Measurements from ENCODE around the gene SRGN. TPM values are rescaled to one million over a fixed set of nuclear protein-coding genes. Genes with fewer than 3 reads are reported as not detected.

The SRGN gene
- polyA plus RNA-seq, 10 donors = 15.1 to 45.0 (median 25.8) TPM

DNA sequence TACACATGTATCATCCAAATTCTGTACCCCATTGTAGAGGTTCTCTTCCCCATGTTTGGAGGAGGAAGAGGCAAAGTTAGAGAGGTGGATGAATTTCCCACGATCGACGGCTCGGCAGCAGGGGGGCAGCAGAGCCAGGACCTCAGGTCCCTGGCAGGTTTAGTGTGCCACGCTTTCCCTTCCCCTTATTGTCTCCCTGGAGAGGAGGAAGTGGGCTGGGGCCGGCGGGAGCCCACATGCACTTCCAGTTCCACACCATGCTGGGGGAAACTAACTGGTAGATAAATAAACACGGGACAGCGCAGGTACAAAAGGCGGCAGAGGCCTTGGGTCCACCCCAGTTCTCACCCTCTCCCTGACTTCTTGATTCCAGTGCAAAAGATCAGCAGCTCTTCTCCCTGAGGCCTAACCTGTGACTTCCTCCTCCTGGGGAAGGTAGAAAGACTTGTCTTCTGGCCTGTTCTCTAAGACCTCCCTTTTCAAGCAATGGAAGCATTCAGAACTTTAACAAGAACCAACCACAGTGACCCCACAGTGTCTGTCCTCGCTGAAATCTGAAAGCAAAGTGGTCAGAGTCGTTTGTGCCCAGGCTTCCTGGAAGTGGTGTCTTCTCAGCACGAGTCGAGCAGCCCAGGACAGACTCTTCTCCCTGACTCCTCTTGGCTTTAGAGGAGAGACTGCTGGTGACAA is 30.5 kb upstream of the SRGN start:
- peak in 1 of 3 donors; percentile 42 for DNase-seq

- DNase-seq = peak in 1 of 3 donors; percentile 21
Measured at GRCh38 chr10:69057951-69058297, 30.0 kb upstream of the SRGN start.

GRCh38 chr10:69060127-69060798 is 27.6 kb upstream of the SRGN start:
- DNase-seq = no peak

DNA sequence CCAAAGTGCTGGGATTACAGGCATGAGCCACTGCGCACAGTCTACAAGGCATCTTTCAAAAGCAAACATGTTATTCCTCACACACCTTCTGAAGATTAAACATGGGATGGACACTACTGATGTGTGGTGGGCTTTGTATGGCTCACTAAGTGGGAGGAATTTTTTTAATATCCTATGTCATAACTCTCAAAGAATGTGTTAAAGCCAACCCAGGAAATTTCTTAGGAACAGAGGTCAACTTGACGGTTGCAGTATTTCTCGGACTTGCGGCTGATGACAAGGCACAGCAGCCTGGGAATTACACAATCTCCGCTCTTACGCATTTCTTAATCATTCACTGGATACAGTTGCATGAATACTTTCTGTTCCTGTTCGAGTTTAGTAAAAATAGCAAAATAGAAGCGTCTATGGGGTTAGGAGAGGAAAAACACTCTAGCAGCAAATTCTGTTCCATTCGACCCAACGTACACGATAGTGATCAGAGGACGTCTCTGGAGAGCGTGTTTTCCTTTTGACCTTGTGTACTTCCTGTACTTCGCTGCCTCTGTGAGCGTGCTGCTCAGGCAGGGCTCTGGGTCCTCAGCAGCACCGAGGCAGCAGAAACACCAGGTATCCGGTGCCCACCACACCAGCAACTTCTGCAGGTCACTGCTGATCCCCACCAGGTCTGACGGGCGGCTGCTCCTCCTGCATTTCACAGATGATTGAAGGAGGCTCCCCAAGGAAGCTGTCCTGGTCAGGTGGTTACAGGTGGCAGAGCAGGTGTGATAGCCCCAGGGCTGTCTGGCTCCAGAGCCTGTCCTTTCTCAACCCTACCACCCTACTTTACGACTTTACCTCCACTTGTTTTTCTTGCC is 26.4 kb upstream of the SRGN start:
- peak; percentile 59 to 90 (median 82) for DNase-seq

DNA sequence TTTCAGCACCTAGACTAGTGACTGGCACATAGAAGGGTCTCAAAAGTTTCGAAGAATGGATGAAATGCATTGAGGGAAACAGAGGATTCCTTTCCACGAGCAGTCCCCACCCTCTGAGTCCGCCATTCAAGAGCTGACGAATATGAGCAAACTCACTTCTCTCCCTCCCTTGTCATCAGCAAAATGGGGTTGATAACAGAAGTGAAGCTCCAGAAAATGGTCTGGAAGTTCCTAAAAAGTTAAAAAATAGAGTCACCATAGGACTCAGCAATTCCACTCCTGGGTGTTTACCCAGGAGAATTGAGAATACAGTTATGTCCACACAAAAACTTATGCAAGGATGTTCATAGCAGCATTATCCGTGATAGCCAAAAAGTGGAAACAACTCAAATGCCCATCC is 25.0 kb upstream of the SRGN start:
- DNase-seq = no peak

- no peak for DNase-seq
Measured at GRCh38 chr10:69064762-69065328, 23.1 kb upstream of the SRGN start.

GRCh38 chr10:69065406-69066361 is 22.2 kb upstream of the SRGN start:
- DNase-seq = no peak

- DNase-seq = no peak
Measured at GRCh38 chr10:69067189-69067588, 20.7 kb upstream of the SRGN start.

GRCh38 chr10:69068549-69068948 is 19.4 kb upstream of the SRGN start:
- no peak for DNase-seq

DNA sequence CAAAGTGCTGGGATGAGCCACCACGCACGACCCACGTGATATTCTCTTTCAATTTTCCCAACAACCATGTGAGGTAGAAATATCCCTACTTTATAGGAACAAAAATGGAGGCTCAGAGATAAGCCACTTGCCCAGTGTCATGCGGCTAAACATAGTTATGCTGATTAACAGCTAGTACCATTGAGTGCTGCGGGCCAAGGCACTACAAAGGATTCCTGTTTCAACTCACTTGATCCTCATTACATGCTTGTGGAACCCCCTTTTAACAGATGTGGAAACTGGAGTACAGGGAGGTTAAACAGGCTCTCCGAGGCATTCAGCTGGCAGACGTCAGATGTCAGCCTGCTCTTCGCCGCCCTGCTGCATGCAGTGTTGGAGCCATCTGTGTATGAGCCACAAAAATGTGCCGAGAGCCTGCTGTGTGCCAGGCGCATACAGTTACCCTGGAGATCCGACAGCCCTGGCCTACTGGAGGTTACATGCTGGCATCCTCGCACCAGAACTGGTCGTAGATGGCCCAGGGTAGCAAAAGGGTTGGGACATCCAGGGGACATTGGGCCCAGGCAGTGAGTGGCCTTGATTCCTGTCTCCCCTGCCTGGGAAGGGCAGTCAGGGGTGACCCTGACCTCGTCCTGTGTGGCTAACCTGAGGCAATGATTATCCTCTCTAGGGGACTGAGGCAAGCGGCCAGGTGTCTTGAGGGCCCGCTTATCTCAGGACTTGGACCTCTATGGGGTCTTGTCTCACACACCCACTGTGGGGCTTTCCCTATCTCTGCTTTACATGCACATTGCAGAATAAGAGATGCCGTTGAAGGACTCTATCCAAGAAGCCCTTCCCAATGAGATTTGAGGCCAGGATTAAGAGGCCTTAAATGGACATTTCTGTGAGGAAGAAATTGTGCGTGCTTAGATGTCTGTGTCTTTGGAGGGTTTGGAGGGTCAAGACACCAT is 18.5 kb upstream of the SRGN start:
- no peak for DNase-seq

GRCh38 chr10:69070951-69071350 is 17.0 kb upstream of the SRGN start:
- no peak for DNase-seq

DNA sequence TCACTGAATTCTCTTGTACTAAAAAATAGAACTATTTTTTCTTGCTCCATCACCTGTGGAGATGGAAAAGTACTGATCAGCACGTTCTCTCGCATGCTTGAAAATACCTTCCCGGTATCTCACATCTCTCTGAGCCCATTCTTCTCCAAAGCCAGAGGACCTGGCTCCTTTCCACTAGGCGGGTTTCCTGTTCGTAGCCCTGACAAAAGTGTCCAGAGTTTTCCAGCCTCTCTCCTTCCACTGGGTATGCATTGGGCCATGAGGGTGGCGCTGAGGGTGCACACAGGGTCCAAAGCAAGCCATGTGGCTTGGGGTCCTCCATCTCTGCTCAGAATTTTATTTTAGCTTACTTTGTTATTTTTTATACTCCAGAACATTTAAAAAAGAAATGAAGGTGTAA is 16.3 kb upstream of the SRGN start:
- no peak for DNase-seq

DNA sequence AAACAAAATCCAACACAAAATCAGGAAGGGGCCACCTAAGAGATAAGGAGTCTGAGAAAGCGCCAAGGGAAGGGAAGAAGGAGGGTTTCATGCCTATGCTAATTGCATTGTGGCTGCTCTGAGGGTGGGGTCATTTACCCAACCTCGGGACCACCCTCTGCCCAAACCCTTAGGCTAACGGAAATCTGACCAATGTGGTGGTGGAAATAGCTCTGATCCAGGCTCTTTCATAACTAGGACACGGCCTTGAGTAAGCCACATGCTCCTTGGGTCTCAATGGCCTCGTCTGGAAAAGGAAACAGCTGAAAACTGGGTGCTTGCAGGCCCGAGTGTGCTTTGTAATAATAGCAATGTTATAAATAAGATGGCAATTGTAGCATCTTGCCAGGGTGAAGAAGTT is 14.9 kb upstream of the SRGN start:
- no peak for DNase-seq

- no peak for DNase-seq
Measured at GRCh38 chr10:69073736-69074364, 14.1 kb upstream of the SRGN start.

DNA sequence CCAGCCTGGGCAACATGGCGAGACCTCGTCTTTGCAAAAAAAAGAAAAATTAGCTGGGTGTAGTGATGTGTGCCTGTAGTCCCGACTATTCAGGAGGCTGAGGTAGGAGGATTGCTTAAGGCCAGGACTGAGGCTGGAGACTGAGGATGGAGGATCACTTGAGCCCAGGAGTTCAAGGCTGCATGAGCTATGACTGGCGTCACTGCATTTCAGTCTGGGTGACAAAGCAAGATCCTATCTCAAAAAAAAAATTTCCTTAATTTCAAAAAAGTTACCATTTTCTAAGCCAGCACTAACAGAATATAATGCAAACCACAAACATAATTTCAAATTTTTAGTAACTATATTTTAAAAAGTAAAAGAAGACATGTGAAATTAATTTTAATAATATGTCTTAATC is 13.4 kb upstream of the SRGN start:
- DNase-seq = no peak

- DNase-seq = no peak
Measured at GRCh38 chr10:69075431-69075830, 12.5 kb upstream of the SRGN start.

GRCh38 chr10:69078311-69078710 is 9.6 kb upstream of the SRGN start:
- DNase-seq = no peak

DNA sequence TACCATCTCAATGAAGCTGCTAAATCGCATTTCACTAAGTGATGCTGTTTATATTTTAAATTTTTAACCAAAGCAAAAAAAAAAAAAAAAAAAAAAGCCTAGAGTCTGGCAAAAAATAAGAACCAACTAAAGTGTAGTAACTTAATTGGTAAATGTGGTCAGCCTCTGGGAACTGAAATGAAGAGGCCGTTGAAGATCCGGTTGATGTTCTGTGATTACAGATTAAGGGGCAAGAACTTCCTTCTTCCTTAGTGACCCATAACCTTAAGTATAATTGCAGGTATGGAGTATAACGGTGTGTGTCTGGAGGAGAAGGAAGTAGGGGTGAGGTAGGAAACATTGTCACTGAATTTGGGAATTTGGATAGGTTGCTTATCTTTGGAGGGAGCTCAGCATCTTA is 7.7 kb upstream of the SRGN start:
- no peak for DNase-seq

- DNase-seq = peak in 1 of 3 donors; percentile 54
Measured at GRCh38 chr10:69086001-69086509, 1.8 kb upstream of the SRGN start.

GRCh38 chr10:69088471-69088769 is 517 bp downstream of the SRGN start:
- no peak for DNase-seq

All from muscle of back (tissue), 11 donors.